IgD-negative memory B cell (primary cell): ENCODE measurements around the gene CD84. TPM values are rescaled to one million over a fixed set of nuclear protein-coding genes. Genes with fewer than 3 reads are reported as not detected.
"Not testable (repeated sequence)": the region's sequence is repeated elsewhere in the genome, so short reads cannot be mapped to it uniquely, and the experiment has no call there.

Source experiments
- H3K27ac Mint-ChIP-seq, 3 donors: one replicate each; pipeline ENCODE4 v1.8.0; 2020 to 2022; ENCODE audit warnings: mild to moderate bottlenecking in 3 of 3, mixed read lengths in 3 of 3, moderate library complexity in 1 of 3
- H3K27me3 Mint-ChIP-seq: one replicate; pipeline ENCODE4 v1.8.0; 2021; ENCODE audit warnings: mixed read lengths
- H3K36me3 Mint-ChIP-seq: one replicate; pipeline ENCODE4 v1.8.0; 2020; ENCODE audit warnings: mild to moderate bottlenecking, mixed read lengths
- H3K4me1 Mint-ChIP-seq, 3 donors: one replicate each; pipeline ENCODE4 v1.8.0; 2020 to 2022; ENCODE audit warnings: mixed read lengths in 3 of 3, mild to moderate bottlenecking in 1 of 3
- H3K4me3 Mint-ChIP-seq, 4 donors: one replicate each; pipeline ENCODE4 v1.8.0; 2020 to 2022; ENCODE audit warnings: mild to moderate bottlenecking in 4 of 4, mixed read lengths in 4 of 4, moderate library complexity in 3 of 4
- H3K9me3 Mint-ChIP-seq, 3 donors: one replicate each; pipeline ENCODE4 v1.8.0; 2020 to 2021; ENCODE audit warnings: mixed read lengths in 3 of 3, mild to moderate bottlenecking in 1 of 3
- polyA plus RNA-seq: library from polyadenylated mRNA; unstranded; fragments of 300-500 nt; fragmentation: Illumina TruSeq; gene quantifications from one replicate; pipeline ENCODE4 v1.2.3, GENCODE V29; 2021

CD84 gene
- polyA plus RNA-seq, 1 donor from 2014 or later: 8.7 TPM

GRCh38 chr1:160504651-160505050, 74.6 kb downstream of the CD84 start:
- Mint-ChIP-seq H3K9me3 (peaks cover 8 to 25% (median 21%) of the 10 kb centered on the region in 3 donors), H3K27ac (peak overlapping the region in 1 of 3 donors; percentile 28), H3K4me1 (peaks cover 16 to 55% (median 33%) of the 10 kb centered on the region in 3 donors), H3K4me3 (no peak overlapping the region), H3K36me3 (peaks cover 45% of the 10 kb centered on the region), H3K27me3 (no peaks in the 10 kb centered on the region)

DNA sequence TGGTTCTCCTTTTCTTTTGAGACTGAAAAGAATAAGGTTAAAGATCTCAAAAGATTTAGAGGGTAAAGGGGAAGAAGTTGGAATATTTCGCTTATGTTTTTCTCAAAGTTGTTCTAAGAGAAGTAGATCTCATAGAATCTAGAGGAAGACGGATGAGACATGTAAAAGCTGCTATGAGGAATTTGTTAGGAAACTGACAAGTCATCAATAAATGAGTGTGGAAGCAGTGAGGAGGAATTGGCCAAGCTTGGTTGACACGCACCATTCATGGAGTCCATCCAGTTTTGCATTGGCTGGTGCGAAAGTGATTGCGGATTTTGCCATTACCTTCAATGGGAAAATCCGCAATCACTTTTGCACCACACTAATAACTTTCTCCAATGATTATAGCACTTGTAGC, 76.2 kb downstream of the CD84 start:
- Mint-ChIP-seq H3K27ac (peak overlapping the region in 2 of 3 donors; percentile 13 to 74), H3K27me3 (no peaks in the 10 kb centered on the region), H3K4me1 (peaks cover 25 to 60% (median 35%) of the 10 kb centered on the region in 3 donors), H3K36me3 (peaks cover 42% of the 10 kb centered on the region), H3K4me3 (no peak overlapping the region), H3K9me3 (peaks cover 8 to 23% (median 13%) of the 10 kb centered on the region in 3 donors)

GRCh38 chr1:160500321-160500990, 78.8 kb downstream of the CD84 start:
- Mint-ChIP-seq H3K4me3 (no peak overlapping the region), H3K9me3 (peaks cover 0 to 6% (median 0%) of the 10 kb centered on the region in 3 donors), H3K27ac (no peak overlapping the region), H3K27me3 (no peaks in the 10 kb centered on the region), H3K36me3 (peaks cover 30% of the 10 kb centered on the region), H3K4me1 (peaks cover 26 to 57% (median 37%) of the 10 kb centered on the region in 3 donors)

- Mint-ChIP-seq H3K4me1 (peaks cover 28 to 63% (median 38%) of the 10 kb centered on the region in 3 donors), H3K27me3 (no peaks in the 10 kb centered on the region), H3K4me3 (peak overlapping the region in 1 of 4 donors; percentile 11), H3K36me3 (peaks cover 31% of the 10 kb centered on the region), H3K9me3 (peaks cover 0 to 6% (median 0%) of the 10 kb centered on the region in 3 donors), H3K27ac (peak overlapping the region in 1 of 3 donors; percentile 44)
Observed at GRCh38 chr1:160499631-160500030, 79.7 kb downstream of the CD84 start.

GRCh38 chr1:160498301-160499065, 80.8 kb downstream of the CD84 start:
- H3K4me3 Mint-ChIP-seq, H3K27me3 Mint-ChIP-seq, H3K9me3 Mint-ChIP-seq: not testable (repeated sequence)
- peaks cover 29% of the 10 kb centered on the region for H3K36me3 Mint-ChIP-seq
- H3K27ac Mint-ChIP-seq: peak overlapping the region in 1 of 3 donors; percentile 80
- H3K4me1 Mint-ChIP-seq: peaks cover 32 to 52% (median 35%) of the 10 kb centered on the region in 3 donors

GRCh38 chr1:160496334-160496733, 83.0 kb downstream of the CD84 start:
- no peak overlapping the region for H3K4me3 Mint-ChIP-seq
- peaks cover 19 to 32% (median 24%) of the 10 kb centered on the region in 3 donors for H3K4me1 Mint-ChIP-seq

GRCh38 chr1:160494620-160495019, 84.7 kb downstream of the CD84 start:
- H3K4me3 Mint-ChIP-seq: no peak overlapping the region
- peaks cover 0 to 4% (median 0%) of the 10 kb centered on the region in 3 donors for H3K9me3 Mint-ChIP-seq
- H3K27ac Mint-ChIP-seq: peak overlapping the region in 2 of 3 donors; percentile 7 to 11
- H3K4me1 Mint-ChIP-seq: peaks cover 19 to 31% (median 25%) of the 10 kb centered on the region in 3 donors
- H3K36me3 Mint-ChIP-seq: peaks cover 14% of the 10 kb centered on the region
- no peaks in the 10 kb centered on the region for H3K27me3 Mint-ChIP-seq

More at GRCh38 chr1:160496334-160496733, 83.0 kb downstream of the CD84 start:
- Mint-ChIP-seq H3K9me3 (peaks cover 0 to 6% (median 0%) of the 10 kb centered on the region in 3 donors), H3K36me3 (peaks cover 21% of the 10 kb centered on the region), H3K27ac (peak overlapping the region in 1 of 3 donors; percentile 56), H3K27me3 (no peaks in the 10 kb centered on the region)

GRCh38 chr1:160492617-160493016, 86.7 kb downstream of the CD84 start:
- Mint-ChIP-seq H3K36me3 (peaks cover 7% of the 10 kb centered on the region), H3K9me3 (no peaks in the 10 kb centered on the region), H3K27me3 (no peaks in the 10 kb centered on the region), H3K4me3 (no peak overlapping the region), H3K4me1 (peaks cover 26 to 41% (median 35%) of the 10 kb centered on the region in 3 donors), H3K27ac (no peak overlapping the region)

DNA sequence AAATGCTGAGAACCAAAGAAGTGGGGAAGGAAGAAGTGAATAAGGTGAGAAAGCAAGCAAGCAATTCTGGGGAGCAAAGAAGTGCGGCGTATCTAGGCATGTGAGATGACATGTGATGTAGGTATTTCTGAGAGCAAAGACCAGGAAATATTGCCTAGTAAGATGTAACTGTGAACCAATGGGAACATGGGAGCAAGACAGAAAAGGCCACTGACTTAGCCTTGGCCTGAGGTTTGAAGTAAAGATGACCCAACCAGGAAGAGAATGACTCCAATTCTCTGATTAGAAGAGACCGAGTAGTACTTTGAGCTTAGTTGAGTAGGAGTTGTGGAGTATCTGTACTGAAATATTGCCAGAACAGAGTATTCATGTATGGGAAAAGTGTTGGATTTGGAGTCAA, 87.3 kb downstream of the CD84 start:
- Mint-ChIP-seq H3K27me3 (no peaks in the 10 kb centered on the region), H3K4me1 (peaks cover 32 to 42% (median 32%) of the 10 kb centered on the region in 3 donors), H3K9me3 (no peaks in the 10 kb centered on the region), H3K27ac (no peak overlapping the region), H3K4me3 (no peak overlapping the region), H3K36me3 (peaks cover 7% of the 10 kb centered on the region)

Other genes starting within 250 kb of the CD84 start
- 90.2 TPM for gene COPA, start 236.2 kb downstream of the CD84 start, polyA plus RNA-seq
- 66.0 TPM for gene NCSTN, start 236.1 kb downstream of the CD84 start, polyA plus RNA-seq
- not detected for gene NHLH1, start 212.4 kb downstream of the CD84 start, polyA plus RNA-seq
- not detected for gene VANGL2, start 178.9 kb downstream of the CD84 start, polyA plus RNA-seq
- 109 TPM for gene SLAMF6, start 56.2 kb downstream of the CD84 start, polyA plus RNA-seq
- 17.2 TPM for gene SLAMF1, start 67.5 kb upstream of the CD84 start, polyA plus RNA-seq
- gene CD48, start 132.3 kb upstream of the CD84 start, polyA plus RNA-seq: 129 TPM
- 26.8 TPM for gene SLAMF7, start 159.8 kb upstream of the CD84 start, polyA plus RNA-seq
- gene LY9, start 216.7 kb upstream of the CD84 start, polyA plus RNA-seq: 158 TPM